Measurements from ENCODE around the gene P2RY8.

The P2RY8 gene

GRCh38 chrX:1578511-1579173 lies 41.7 kb upstream of the P2RY8 start:
- TF ChIP-seq CREB1 (IDR thresholded peaks at IDR 0.05; ENCODE audit: low read depth) = no peak
- no peak for TF ChIP-seq NFIC (IDR thresholded peaks at IDR 0.05)
- TF ChIP-seq REST (IDR thresholded peaks at IDR 0.05; ENCODE audit: low read depth) = no peak
- no peak for TF ChIP-seq RAD21 (IDR thresholded peaks at IDR 0.05; ENCODE audit: low read depth)
- no peak for TF ChIP-seq FOXM1 (IDR thresholded peaks at IDR 0.05; ENCODE audit: borderline replicate concordance, low read depth)
- no peak for TF ChIP-seq EP300 (IDR thresholded peaks at IDR 0.05; ENCODE audit: borderline replicate concordance)
- no peak for TF ChIP-seq YY1 (IDR thresholded peaks at IDR 0.05; ENCODE audit: low read depth)

- no peak for TF ChIP-seq TCF12 (IDR thresholded peaks at IDR 0.05; ENCODE audit: low read depth)
- TF ChIP-seq YY1 (IDR thresholded peaks at IDR 0.05; ENCODE audit: low read depth) = no peak
- no peak for TF ChIP-seq USF1 (IDR thresholded peaks at IDR 0.05)
- TF ChIP-seq EP300 (IDR thresholded peaks at IDR 0.05; ENCODE audit: borderline replicate concordance) = no peak
- no peak for TF ChIP-seq TAF1 (IDR thresholded peaks at IDR 0.05; ENCODE audit: low read depth)
- no peak for TF ChIP-seq REST (IDR thresholded peaks at IDR 0.05; ENCODE audit: low read depth)
- TF ChIP-seq FOXM1 (IDR thresholded peaks at IDR 0.05; ENCODE audit: borderline replicate concordance, low read depth) = no peak
- no peak for TF ChIP-seq CREB1 (IDR thresholded peaks at IDR 0.05; ENCODE audit: low read depth)
- TF ChIP-seq MAX (IDR thresholded peaks at IDR 0.05) = no peak
- TF ChIP-seq EGR1 (IDR thresholded peaks at IDR 0.05) = no peak
- no peak for TF ChIP-seq NFIC (IDR thresholded peaks at IDR 0.05)
- no peak for TF ChIP-seq RAD21 (IDR thresholded peaks at IDR 0.05; ENCODE audit: low read depth)
- TF ChIP-seq TEAD4 (IDR thresholded peaks at IDR 0.05) = no peak
- no peak for TF ChIP-seq ZBTB7A (IDR thresholded peaks at IDR 0.05; ENCODE audit: low read depth)
- TF ChIP-seq CEBPB (IDR thresholded peaks at IDR 0.05) = no peak
These were observed 40.9 kb upstream of the P2RY8 start for GRCh38 chrX:1577845-1578244.

GRCh38 chrX:1576201-1576992 lies 39.4 kb upstream of the P2RY8 start:
- no peak for TF ChIP-seq CEBPB (IDR thresholded peaks at IDR 0.05)
- no peak for TF ChIP-seq TEAD4 (IDR thresholded peaks at IDR 0.05)
- no peak for TF ChIP-seq TAF1 (IDR thresholded peaks at IDR 0.05; ENCODE audit: low read depth)
- no peak for TF ChIP-seq TCF12 (IDR thresholded peaks at IDR 0.05; ENCODE audit: low read depth)
- TF ChIP-seq EP300 (IDR thresholded peaks at IDR 0.05; ENCODE audit: borderline replicate concordance) = no peak
- TF ChIP-seq YY1 (IDR thresholded peaks at IDR 0.05; ENCODE audit: low read depth) = no peak
- no peak for TF ChIP-seq USF1 (IDR thresholded peaks at IDR 0.05)
- TF ChIP-seq RAD21 (IDR thresholded peaks at IDR 0.05; ENCODE audit: low read depth) = no peak
- no peak for TF ChIP-seq EGR1 (IDR thresholded peaks at IDR 0.05)
- no peak for TF ChIP-seq ZBTB7A (IDR thresholded peaks at IDR 0.05; ENCODE audit: low read depth)
- no peak for TF ChIP-seq NFIC (IDR thresholded peaks at IDR 0.05)
- TF ChIP-seq MAX (IDR thresholded peaks at IDR 0.05) = no peak
- no peak for TF ChIP-seq REST (IDR thresholded peaks at IDR 0.05; ENCODE audit: low read depth)
- TF ChIP-seq FOXM1 (IDR thresholded peaks at IDR 0.05; ENCODE audit: borderline replicate concordance, low read depth) = no peak

Data from Ishikawa (cell line).